Measurements from ENCODE around the gene NOL8.
A peak's percentile ranks its signal among the peaks of the same experiment; 100 is the strongest.

Gene NOL8

DNA sequence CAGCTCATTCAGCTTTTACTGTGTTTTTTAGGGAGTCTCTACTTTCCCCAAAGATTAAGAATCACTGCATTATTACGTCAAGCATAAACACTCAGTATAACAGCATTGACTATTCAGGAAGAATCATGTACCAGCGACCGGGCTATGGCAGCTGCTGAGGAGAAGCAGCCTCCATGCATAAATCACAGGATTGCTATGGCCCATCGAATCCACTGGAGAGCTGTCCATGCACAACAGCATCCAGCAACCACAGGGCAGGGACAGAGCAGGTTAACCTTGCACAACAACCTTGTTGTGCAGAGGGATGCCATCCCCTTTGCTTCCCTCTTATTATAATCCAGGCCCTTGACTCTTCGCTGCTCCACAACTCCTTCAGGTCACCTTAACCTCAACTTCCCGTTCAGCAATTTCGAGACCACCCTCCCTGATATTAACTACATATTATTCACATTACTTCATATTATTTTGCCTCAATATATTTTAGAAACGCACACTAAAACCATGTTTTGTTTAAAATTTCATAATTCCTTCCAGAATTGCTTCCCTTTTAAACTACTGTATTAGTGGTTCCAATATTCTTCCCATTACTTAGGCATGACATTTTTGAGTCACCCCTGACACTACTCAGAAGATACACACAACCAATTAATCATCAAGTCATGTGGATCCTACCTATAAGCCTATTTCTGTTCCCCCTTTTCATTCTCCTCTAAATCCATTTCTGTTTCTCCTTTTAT is 32.6 kb downstream of the NOL8 start:
- H3K4ac ChIP-seq (ENCODE audit: low read length), result no peak overlapping the region
- H3K23ac ChIP-seq (ENCODE audit: low read depth, low read length, poor library complexity), result no peak overlapping the region
- whole genome bisulfite sequencing, 2 donors (ENCODE audit: extremely low coverage in 2 of 2, insufficient read length in 2 of 2, insufficient replicate concordance in 1 of 2), result 100% methylated on average over 3 of the region's 8 CpGs; no CpG with 5 or more reads in 1 of the 2 donors
- H3K4me1 ChIP-seq (ENCODE audit: control insufficient read depth in 2 of 2, insufficient read depth in 1 of 2, low read depth in 1 of 2, low read length in 2 of 2), result peaks cover 7 to 9% of the 10 kb centered on the region in 2 donors
- H3K79me1 ChIP-seq (ENCODE audit: low read depth, low read length), result peaks cover 3% of the 10 kb centered on the region
- peak overlapping the region; percentile 14 to 72 for H3K4me3 ChIP-seq (ENCODE audit: low read length in 2 of 2)
- H3K27ac ChIP-seq (replicated peaks; ENCODE audit: low read length), result no peak overlapping the region
- H2BK120ac ChIP-seq (ENCODE audit: low read depth, low read length), result no peak overlapping the region
- H4K91ac ChIP-seq (ENCODE audit: low read depth, low read length, poor library complexity), result no peak overlapping the region
- no peak overlapping the region for H4K8ac ChIP-seq (ENCODE audit: low read depth, low read length)
- H2AK5ac ChIP-seq (ENCODE audit: low read depth, low read length), result no peak overlapping the region
- no peak overlapping the region for H2AFZ ChIP-seq (ENCODE audit: low read length)
- H2BK15ac ChIP-seq (ENCODE audit: low read length), result no peak overlapping the region
- no peak overlapping the region for H2BK5ac ChIP-seq (ENCODE audit: low read length)
- peaks cover 0 to 9% of the 10 kb centered on the region in 2 donors for H3K9me3 ChIP-seq (replicated peaks in 1 of 2; ENCODE audit: control insufficient read depth in 2 of 2, insufficient read depth in 1 of 2, low read depth in 1 of 2, low read length in 2 of 2)
- H3K9ac ChIP-seq (ENCODE audit: low read depth, low read length, poor library complexity), result peak overlapping the region; percentile 72
- H2BK12ac ChIP-seq (ENCODE audit: low read length), result no peak overlapping the region
- DNase-seq (ENCODE audit: low spot score), result no peak
- H3K18ac ChIP-seq (ENCODE audit: low read length), result no peak overlapping the region
- H3K36me3 ChIP-seq (replicated peaks in 1 of 2; ENCODE audit: control insufficient read depth in 2 of 2, insufficient read depth in 2 of 2, low read length in 2 of 2), result peaks cover 4 to 58% of the 10 kb centered on the region in 2 donors
- H3K4me2 ChIP-seq (ENCODE audit: insufficient read depth, low read length, poor library complexity, severe bottlenecking), result peak overlapping the region; percentile 36
- no peak overlapping the region for H3K14ac ChIP-seq (ENCODE audit: low read length)
- no peaks in the 10 kb centered on the region for H3K27me3 ChIP-seq (ENCODE audit: control insufficient read depth in 3 of 3, insufficient read depth in 3 of 3, low read depth in 1 of 3, low read length in 3 of 3)

- DNase-seq (ENCODE audit: low spot score), result no peak
- Histone ChIP-seq H3K14ac (ENCODE audit: low read length) (no peak overlapping the region), H4K8ac (ENCODE audit: low read depth, low read length) (no peak overlapping the region), H3K27ac (replicated peaks; ENCODE audit: low read length) (no peak overlapping the region), H3K4me2 (ENCODE audit: insufficient read depth, low read length, poor library complexity, severe bottlenecking) (no peak overlapping the region), H4K91ac (ENCODE audit: low read depth, low read length, poor library complexity) (no peak overlapping the region), H3K79me1 (ENCODE audit: low read depth, low read length) (peaks cover 3% of the 10 kb centered on the region), H3K4me3 (ENCODE audit: low read length in 2 of 2) (no peak overlapping the region), H2BK5ac (ENCODE audit: low read length) (no peak overlapping the region), H3K4me1 (ENCODE audit: control insufficient read depth in 2 of 2, insufficient read depth in 1 of 2, low read depth in 1 of 2, low read length in 2 of 2) (peaks cover 7 to 9% of the 10 kb centered on the region in 2 donors), H3K4ac (ENCODE audit: low read length) (no peak overlapping the region), H3K9ac (ENCODE audit: low read depth, low read length, poor library complexity) (no peak overlapping the region), H3K23ac (ENCODE audit: low read depth, low read length, poor library complexity) (no peak overlapping the region), H2BK120ac (ENCODE audit: low read depth, low read length) (no peak overlapping the region), H3K9me3 (replicated peaks in 1 of 2; ENCODE audit: control insufficient read depth in 2 of 2, insufficient read depth in 1 of 2, low read depth in 1 of 2, low read length in 2 of 2) (peaks cover 0 to 9% of the 10 kb centered on the region in 2 donors), H2BK15ac (ENCODE audit: low read length) (no peak overlapping the region), H3K18ac (ENCODE audit: low read length) (no peak overlapping the region), H2BK12ac (ENCODE audit: low read length) (no peak overlapping the region), H3K36me3 (replicated peaks in 1 of 2; ENCODE audit: control insufficient read depth in 2 of 2, insufficient read depth in 2 of 2, low read length in 2 of 2) (peaks cover 4 to 58% of the 10 kb centered on the region in 2 donors), H2AK5ac (ENCODE audit: low read depth, low read length) (no peak overlapping the region), H3K27me3 (ENCODE audit: control insufficient read depth in 3 of 3, insufficient read depth in 3 of 3, low read depth in 1 of 3, low read length in 3 of 3) (no peaks in the 10 kb centered on the region), H2AFZ (ENCODE audit: low read length) (no peak overlapping the region)
- WGBS, 2 donors (ENCODE audit: extremely low coverage in 2 of 2, insufficient read length in 2 of 2, insufficient replicate concordance in 1 of 2), result no CpG with 5 or more reads among the region's 2 CpGs
These were observed 33.6 kb downstream of the NOL8 start for GRCh38 chr9:92291577-92291976.

- peaks cover 7 to 9% of the 10 kb centered on the region in 2 donors for H3K4me1 ChIP-seq (ENCODE audit: control insufficient read depth in 2 of 2, insufficient read depth in 1 of 2, low read depth in 1 of 2, low read length in 2 of 2)
- no peak overlapping the region for H2BK5ac ChIP-seq (ENCODE audit: low read length)
- WGBS, 2 donors (ENCODE audit: extremely low coverage in 2 of 2, insufficient read length in 2 of 2, insufficient replicate concordance in 1 of 2), result no CpG with 5 or more reads among the region's 1 CpG
- H3K27me3 ChIP-seq (ENCODE audit: control insufficient read depth in 3 of 3, insufficient read depth in 3 of 3, low read depth in 1 of 3, low read length in 3 of 3), result no peaks in the 10 kb centered on the region
- H3K23ac ChIP-seq (ENCODE audit: low read depth, low read length, poor library complexity), result no peak overlapping the region
- H3K4me2 ChIP-seq (ENCODE audit: insufficient read depth, low read length, poor library complexity, severe bottlenecking), result no peak overlapping the region
- no peak overlapping the region for H3K18ac ChIP-seq (ENCODE audit: low read length)
- DNase-seq (ENCODE audit: low spot score), result no peak
- no peak overlapping the region for H3K27ac ChIP-seq (replicated peaks; ENCODE audit: low read length)
- H3K79me1 ChIP-seq (ENCODE audit: low read depth, low read length), result peaks cover 3% of the 10 kb centered on the region
- H3K4ac ChIP-seq (ENCODE audit: low read length), result no peak overlapping the region
- no peak overlapping the region for H2BK120ac ChIP-seq (ENCODE audit: low read depth, low read length)
- H4K8ac ChIP-seq (ENCODE audit: low read depth, low read length), result no peak overlapping the region
- H2AFZ ChIP-seq (ENCODE audit: low read length), result no peak overlapping the region
- peaks cover 4 to 59% of the 10 kb centered on the region in 2 donors for H3K36me3 ChIP-seq (replicated peaks in 1 of 2; ENCODE audit: control insufficient read depth in 2 of 2, insufficient read depth in 2 of 2, low read length in 2 of 2)
- no peak overlapping the region for H3K9ac ChIP-seq (ENCODE audit: low read depth, low read length, poor library complexity)
- peaks cover 0 to 9% of the 10 kb centered on the region in 2 donors for H3K9me3 ChIP-seq (replicated peaks in 1 of 2; ENCODE audit: control insufficient read depth in 2 of 2, insufficient read depth in 1 of 2, low read depth in 1 of 2, low read length in 2 of 2)
- no peak overlapping the region for H2BK15ac ChIP-seq (ENCODE audit: low read length)
- H3K4me3 ChIP-seq (ENCODE audit: low read length in 2 of 2), result no peak overlapping the region
- H4K91ac ChIP-seq (ENCODE audit: low read depth, low read length, poor library complexity), result no peak overlapping the region
- no peak overlapping the region for H2AK5ac ChIP-seq (ENCODE audit: low read depth, low read length)
- no peak overlapping the region for H2BK12ac ChIP-seq (ENCODE audit: low read length)
- H3K14ac ChIP-seq (ENCODE audit: low read length), result no peak overlapping the region
These were observed 34.2 kb downstream of the NOL8 start for GRCh38 chr9:92290785-92291429.

- no peak overlapping the region for H2BK120ac ChIP-seq (ENCODE audit: low read depth, low read length)
- no peak for DNase-seq (ENCODE audit: low spot score)
- peaks cover 0 to 9% of the 10 kb centered on the region in 2 donors for H3K9me3 ChIP-seq (replicated peaks in 1 of 2; ENCODE audit: control insufficient read depth in 2 of 2, insufficient read depth in 1 of 2, low read depth in 1 of 2, low read length in 2 of 2)
- H3K79me1 ChIP-seq (ENCODE audit: low read depth, low read length), result peaks cover 3% of the 10 kb centered on the region
- no peak overlapping the region for H3K27ac ChIP-seq (replicated peaks; ENCODE audit: low read length)
- no peak overlapping the region for H4K8ac ChIP-seq (ENCODE audit: low read depth, low read length)
- H3K4me2 ChIP-seq (ENCODE audit: insufficient read depth, low read length, poor library complexity, severe bottlenecking), result no peak overlapping the region
- no peak overlapping the region for H2BK15ac ChIP-seq (ENCODE audit: low read length)
- H3K4me1 ChIP-seq (ENCODE audit: control insufficient read depth in 2 of 2, insufficient read depth in 1 of 2, low read depth in 1 of 2, low read length in 2 of 2), result peaks cover 7 to 9% of the 10 kb centered on the region in 2 donors
- no peak overlapping the region for H3K18ac ChIP-seq (ENCODE audit: low read length)
- H3K14ac ChIP-seq (ENCODE audit: low read length), result no peak overlapping the region
- H2AK5ac ChIP-seq (ENCODE audit: low read depth, low read length), result no peak overlapping the region
- H3K9ac ChIP-seq (ENCODE audit: low read depth, low read length, poor library complexity), result no peak overlapping the region
- peaks cover 9 to 70% of the 10 kb centered on the region in 2 donors for H3K36me3 ChIP-seq (replicated peaks in 1 of 2; ENCODE audit: control insufficient read depth in 2 of 2, insufficient read depth in 2 of 2, low read length in 2 of 2)
- H2BK5ac ChIP-seq (ENCODE audit: low read length), result no peak overlapping the region
- no peak overlapping the region for H4K91ac ChIP-seq (ENCODE audit: low read depth, low read length, poor library complexity)
- no peak overlapping the region for H3K23ac ChIP-seq (ENCODE audit: low read depth, low read length, poor library complexity)
- no peak overlapping the region for H2AFZ ChIP-seq (ENCODE audit: low read length)
- no peak overlapping the region for H3K4me3 ChIP-seq (ENCODE audit: low read length in 2 of 2)
- H2BK12ac ChIP-seq (ENCODE audit: low read length), result no peak overlapping the region
- no peak overlapping the region for H3K4ac ChIP-seq (ENCODE audit: low read length)
- no CpG with 5 or more reads among the region's 5 CpGs for WGBS, 2 donors (ENCODE audit: extremely low coverage in 2 of 2, insufficient read length in 2 of 2, insufficient replicate concordance in 1 of 2)
- no peaks in the 10 kb centered on the region for H3K27me3 ChIP-seq (ENCODE audit: control insufficient read depth in 3 of 3, insufficient read depth in 3 of 3, low read depth in 1 of 3, low read length in 3 of 3)
These were observed 35.3 kb downstream of the NOL8 start for GRCh38 chr9:92289708-92290390.

Measured in neuronal stem cell (in vitro differentiated cells).